H9 (cell line): Measurements from ENCODE around the gene POLG2. TPM values are rescaled to one million over a fixed set of nuclear protein-coding genes. Genes with fewer than 3 reads are reported as not detected.

Experiments used
- DNase-seq: peaks from one replicate; pipeline ENCODE4 v3.0.0-alpha.2; 2017
- H2AFZ ChIP-seq: one replicate; pipeline ENCODE4 v1.6.1; 2013; ENCODE audit warnings: mild to moderate bottlenecking, low read length, control low read depth, moderate library complexity
- H2AK5ac ChIP-seq: 2 replicates; pipeline ENCODE4 v1.6.1; 2013; ENCODE audit warnings: low read length, control low read depth, mixed read lengths; ENCODE audit not compliant: insufficient read length
- H2BK120ac ChIP-seq: one replicate; pipeline ENCODE4 v1.6.1; 2013; ENCODE audit warnings: low read depth, mild to moderate bottlenecking, low read length, control low read depth, inconsistent platforms; ENCODE audit not compliant: poor library complexity, severe bottlenecking
- H2BK12ac ChIP-seq: 2 replicates; pipeline ENCODE4 v1.6.1; 2013; ENCODE audit warnings: low read length, control low read depth, mixed read lengths, low read depth; ENCODE audit not compliant: insufficient read length
- H2BK15ac ChIP-seq: 2 replicates; pipeline ENCODE4 v1.6.1; 2013; ENCODE audit warnings: low read depth, low read length, control low read depth
- H2BK20ac ChIP-seq: one replicate; pipeline ENCODE4 v1.6.1; 2013; ENCODE audit warnings: low read depth, mild to moderate bottlenecking, low read length, control low read depth, inconsistent platforms; ENCODE audit not compliant: poor library complexity, severe bottlenecking
- H2BK5ac ChIP-seq: 2 replicates; pipeline ENCODE4 v1.6.1; 2013; ENCODE audit warnings: low read length, control low read depth, mixed read lengths; ENCODE audit not compliant: insufficient read length
- H3K14ac ChIP-seq: 2 replicates; pipeline ENCODE4 v1.6.1; 2013; ENCODE audit warnings: low read length, control low read depth; ENCODE audit not compliant: insufficient read depth
- H3K18ac ChIP-seq: 2 replicates; pipeline ENCODE4 v1.6.1; 2013; ENCODE audit warnings: low read depth, mild to moderate bottlenecking, mixed read lengths, low read length, control low read depth; ENCODE audit not compliant: insufficient read length
- H3K23ac ChIP-seq: 2 replicates; pipeline ENCODE4 v1.6.1; 2013; ENCODE audit warnings: low read length, control low read depth, mixed read lengths, low read depth; ENCODE audit not compliant: insufficient read length
- H3K23me2 ChIP-seq: 2 replicates; pipeline ENCODE4 v1.6.1; 2013; ENCODE audit warnings: low read depth, mild to moderate bottlenecking, mixed read lengths, low read length, control low read depth; ENCODE audit not compliant: insufficient read length, poor library complexity, severe bottlenecking
- H3K27ac ChIP-seq: 2 replicates; pipeline ENCODE4 v1.5.1; 2013; ENCODE audit warnings: low read length, control low read depth, mixed read lengths, low read depth; ENCODE audit not compliant: insufficient read length
- H3K27me3 ChIP-seq: 2 replicates; pipeline ENCODE4 v1.6.1; 2013; ENCODE audit warnings: low read length, control low read depth, inconsistent platforms; ENCODE audit not compliant: insufficient read depth
- H3K4ac ChIP-seq: 2 replicates; pipeline ENCODE4 v1.6.1; 2013; ENCODE audit warnings: low read depth, mild to moderate bottlenecking, control low read depth, inconsistent platforms, low read length, moderate library complexity
- H3K4me1 ChIP-seq: 2 replicates; pipeline ENCODE4 v1.6.1; 2013; ENCODE audit warnings: low read length, control low read depth, inconsistent platforms; ENCODE audit not compliant: insufficient read depth
- H3K4me2 ChIP-seq: 2 replicates; pipeline ENCODE4 v1.6.1; 2013; ENCODE audit warnings: low read length, control low read depth, mixed read lengths; ENCODE audit not compliant: insufficient read length, insufficient read depth
- H3K56ac ChIP-seq: 2 replicates; pipeline ENCODE4 v1.6.1; 2013; ENCODE audit warnings: low read depth, mild to moderate bottlenecking, mixed read lengths, low read length, control low read depth; ENCODE audit not compliant: insufficient read length
- H3K79me1 ChIP-seq: 2 replicates; pipeline ENCODE4 v1.6.1; 2013; ENCODE audit warnings: low read depth, mild to moderate bottlenecking, moderate library complexity, low read length, control low read depth, inconsistent platforms; ENCODE audit not compliant: insufficient read depth, poor library complexity, severe bottlenecking
- H3K79me2 ChIP-seq: 2 replicates; pipeline ENCODE4 v1.6.1; 2013; ENCODE audit warnings: low read length, control low read depth, inconsistent platforms; ENCODE audit not compliant: insufficient read depth
- H3K9ac ChIP-seq: 2 replicates; pipeline ENCODE4 v1.6.1; 2013; ENCODE audit warnings: low read length, control low read depth, mixed read lengths; ENCODE audit not compliant: insufficient read length; ENCODE audit errors: extremely low read depth
- H3K9me3 ChIP-seq: one replicate; pipeline ENCODE4 v1.6.1; 2013; ENCODE audit warnings: low read depth, low read length, inconsistent platforms; ENCODE audit not compliant: control insufficient read depth
- H3T11ph ChIP-seq: one replicate; pipeline ENCODE4 v1.6.1; 2013; ENCODE audit warnings: mild to moderate bottlenecking, low read length, control low read depth, inconsistent platforms
- H4K20me1 ChIP-seq: one replicate; pipeline ENCODE4 v1.6.1; 2013; ENCODE audit not compliant: control insufficient read depth, insufficient read length, insufficient read depth
- H4K5ac ChIP-seq: 2 replicates; pipeline ENCODE4 v1.6.1; 2013; ENCODE audit warnings: low read depth, mild to moderate bottlenecking, mixed read lengths, low read length, control low read depth; ENCODE audit not compliant: insufficient read length
- H4K8ac ChIP-seq: replicated peaks from 2 replicates; pipeline ENCODE4 v1.6.1; 2013; ENCODE audit warnings: low read length, control low read depth, mixed read lengths, low read depth; ENCODE audit not compliant: insufficient read length
- H4K91ac ChIP-seq: 2 replicates; pipeline ENCODE4 v1.6.1; 2013; ENCODE audit warnings: low read depth, mild to moderate bottlenecking, moderate library complexity, mixed read lengths, low read length, control low read depth; ENCODE audit not compliant: insufficient read length
- H3K27ac Mint-ChIP-seq, 3 experiments: 2 replicates in 2 of 3; 3 replicates in 1 of 3; pipeline ENCODE4 v1.8.0; 2020 to 2021; ENCODE audit warnings: mixed read lengths in 3 of 3, mild to moderate bottlenecking in 1 of 3, moderate library complexity in 1 of 3
- H3K27me3 Mint-ChIP-seq: 2 replicates; pipeline ENCODE4 v1.8.0; 2021; ENCODE audit warnings: low read depth, mild to moderate bottlenecking, moderate library complexity, mixed read lengths
- H3K36me3 Mint-ChIP-seq, 3 experiments: 2 replicates in 2 of 3; 3 replicates in 1 of 3; pipeline ENCODE4 v1.8.0; 2020 to 2021; ENCODE audit warnings: low read depth in 3 of 3, mixed read lengths in 3 of 3; ENCODE audit not compliant: insufficient read depth in 1 of 3
- H3K4me1 Mint-ChIP-seq, 2 experiments: 2 replicates each; pipeline ENCODE4 v1.8.0; 2020; ENCODE audit warnings: mixed read lengths in 2 of 2
- H3K4me3 Mint-ChIP-seq, 2 experiments: 2 replicates in 1 of 2; 3 replicates in 1 of 2; pipeline ENCODE4 v1.8.0; 2020 to 2021; ENCODE audit warnings: mild to moderate bottlenecking in 2 of 2, mixed read lengths in 2 of 2, moderate library complexity in 1 of 2
- H3K9me3 Mint-ChIP-seq, 2 experiments: 2 replicates in 1 of 2; 3 replicates in 1 of 2; pipeline ENCODE4 v1.8.0; 2020; ENCODE audit warnings: mild to moderate bottlenecking in 2 of 2, mixed read lengths in 2 of 2, moderate library complexity in 1 of 2
- CTCF ChIP-seq: fragments of 200-600 bp; sonication (generic); conservative IDR thresholded peaks from 3 replicates; pipeline ENCODE4 v1.8.0; 2021; ENCODE audit warnings: antibody characterized with exemption, mild to moderate bottlenecking
- WGBS: extraction: QIAGEN DNeasy Blood & Tissue Kit; methylation state at CpG from one replicate; pipeline ENCODE4 v1.1.7; 2013; ENCODE audit warnings: missing lambda C conversion rate, low lambda C conversion rate, mixed read lengths; ENCODE audit not compliant: insufficient read length; ENCODE audit errors: extremely low coverage; 5-methylcytosine and 5-hydroxymethylcytosine counted together
- total RNA-seq: library from RNA; stranded (reverse); gene quantifications from 2 replicates; pipeline ENCODE4 v1.2.1, GENCODE V29; 2021

Gene POLG2
- total RNA-seq, 1 experiment from 2014 or later: 35.5 TPM

GRCh38 chr17:64484380-64484779 is 12.5 kb downstream of the POLG2 start:
- no peak overlapping the region for H3K14ac ChIP-seq
- no peak overlapping the region for H2AK5ac ChIP-seq
- H4K5ac ChIP-seq: no peak overlapping the region
- no peak overlapping the region for H3K4me3 Mint-ChIP-seq
- H2BK5ac ChIP-seq: no peak overlapping the region
- no peaks in the 10 kb centered on the region for H4K20me1 ChIP-seq
- H4K8ac ChIP-seq: no peak overlapping the region
- H3K27ac ChIP-seq: no peak overlapping the region
- no CpG with 5 or more reads among the region's 3 CpGs for WGBS
- no peak overlapping the region for H3K56ac ChIP-seq
- no peaks in the 10 kb centered on the region for H3K9me3 Mint-ChIP-seq
- no peak overlapping the region for H3K4ac ChIP-seq
- H3K18ac ChIP-seq: no peak overlapping the region
- no peaks in the 10 kb centered on the region for H3K79me1 ChIP-seq
- H2BK15ac ChIP-seq: no peak overlapping the region
- DNase-seq: no peak
- no peak overlapping the region for H2AFZ ChIP-seq
- H3K23me2 ChIP-seq: no peaks in the 10 kb centered on the region
- H3K36me3 Mint-ChIP-seq: peaks cover 33 to 87% (median 54%) of the 10 kb centered on the region in 3 experiments; a peak in 6 of 7 replicates
- no peaks in the 10 kb centered on the region for H3K4me1 ChIP-seq
- H2BK20ac ChIP-seq: no peak overlapping the region
- H2BK12ac ChIP-seq: no peak overlapping the region
- no peak overlapping the region for H2BK120ac ChIP-seq
- no peak overlapping the region for H3K23ac ChIP-seq
- no peaks in the 10 kb centered on the region for H3K4me1 Mint-ChIP-seq
- H3K9ac ChIP-seq: no peak overlapping the region
- no peak overlapping the region for H3T11ph ChIP-seq
- H4K91ac ChIP-seq: no peak overlapping the region
- H3K27me3 ChIP-seq: no peaks in the 10 kb centered on the region
- H3K9me3 ChIP-seq: no peaks in the 10 kb centered on the region
- no peak for TF ChIP-seq CTCF
- H3K27me3 Mint-ChIP-seq: no peaks in the 10 kb centered on the region
- H3K79me2 ChIP-seq: no peaks in the 10 kb centered on the region
- H3K4me2 ChIP-seq: no peak overlapping the region
- peak overlapping the region in 2 of 3 experiments; percentile 65 to 73; a peak in 3 of 7 replicates for H3K27ac Mint-ChIP-seq
